ENCODE data around the gene SEC31B. TPM values are rescaled to one million over a fixed set of nuclear protein-coding genes. Genes with fewer than 3 reads are reported as not detected.

Gene SEC31B
- total RNA-seq, 1 donor, result 3.9 TPM

GRCh38 chr10:100438674-100439315, 80.9 kb downstream of the SEC31B start:
- no peak for TF ChIP-seq CTCF (IDR thresholded peaks at IDR 0.05; ENCODE audit: insufficient read depth, low read depth, low read length)
- no peak overlapping the region for H3K4me3 ChIP-seq (ENCODE audit: low read depth, low read length)
- no peak for DNase-seq (ENCODE audit: low read depth)

Other genes starting within 250 kb of the SEC31B start
- gene BLOC1S2, start 233.2 kb downstream of the SEC31B start, total RNA-seq, result 35.0 and 40.9 TPM in 2 replicates
- gene PKD2L1, start 189.6 kb downstream of the SEC31B start, total RNA-seq, result not detected in 2 replicates
- gene SCD, start 172.6 kb downstream of the SEC31B start, total RNA-seq, result 819 and 937 TPM in 2 replicates
- gene WNT8B, start 56.9 kb downstream of the SEC31B start, total RNA-seq, result not detected in 2 replicates
- 109 and 162 TPM in 2 replicates for gene NDUFB8, start 10.0 kb upstream of the SEC31B start, total RNA-seq
- gene HIF1AN, start 16.1 kb upstream of the SEC31B start, total RNA-seq, result 13.9 and 14.2 TPM in 2 replicates
- not detected in 2 replicates for gene PAX2, start 225.7 kb upstream of the SEC31B start, total RNA-seq